ENCODE data around the gene TRMT2A.

TRMT2A gene

GRCh38 chr22:20099099-20099711 is 17.8 kb downstream of the TRMT2A start:
- no peak for DNase-seq

- no peak for DNase-seq
These were observed 20.2 kb downstream of the TRMT2A start for GRCh38 chr22:20096574-20097420.

- no peak for DNase-seq
These were observed 21.5 kb downstream of the TRMT2A start for GRCh38 chr22:20095521-20095920.

DNA sequence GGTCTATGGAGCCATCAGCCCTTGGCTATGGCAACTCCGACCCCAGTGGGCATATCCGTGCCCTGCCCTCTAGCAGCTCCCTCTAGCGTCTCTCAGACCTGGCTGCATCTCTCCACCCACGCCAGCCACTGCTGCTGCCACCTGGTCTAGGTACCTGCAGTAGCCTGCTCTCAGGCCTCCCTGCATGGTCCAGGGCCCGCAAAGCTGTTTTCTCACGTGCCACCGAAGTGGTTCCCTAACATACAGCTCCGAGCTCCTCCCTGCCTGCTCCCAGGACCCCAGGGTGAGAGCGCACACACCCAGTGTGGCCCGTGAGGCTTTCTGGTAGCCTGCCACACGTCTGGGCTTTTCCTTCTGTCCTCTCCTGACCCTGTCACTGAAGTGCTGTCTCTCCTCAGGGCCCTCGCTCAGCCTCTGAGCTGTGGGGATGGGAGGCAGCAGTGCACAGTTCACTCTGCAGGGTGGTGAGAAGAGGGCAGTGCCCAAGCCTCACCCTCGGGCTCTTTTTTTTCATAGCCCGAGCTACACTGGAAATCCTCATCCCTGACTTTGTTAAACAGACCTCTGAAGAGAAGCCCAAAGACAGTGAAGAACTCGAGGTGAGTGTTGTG is 22.7 kb downstream of the TRMT2A start:
- no peak for DNase-seq

DNA sequence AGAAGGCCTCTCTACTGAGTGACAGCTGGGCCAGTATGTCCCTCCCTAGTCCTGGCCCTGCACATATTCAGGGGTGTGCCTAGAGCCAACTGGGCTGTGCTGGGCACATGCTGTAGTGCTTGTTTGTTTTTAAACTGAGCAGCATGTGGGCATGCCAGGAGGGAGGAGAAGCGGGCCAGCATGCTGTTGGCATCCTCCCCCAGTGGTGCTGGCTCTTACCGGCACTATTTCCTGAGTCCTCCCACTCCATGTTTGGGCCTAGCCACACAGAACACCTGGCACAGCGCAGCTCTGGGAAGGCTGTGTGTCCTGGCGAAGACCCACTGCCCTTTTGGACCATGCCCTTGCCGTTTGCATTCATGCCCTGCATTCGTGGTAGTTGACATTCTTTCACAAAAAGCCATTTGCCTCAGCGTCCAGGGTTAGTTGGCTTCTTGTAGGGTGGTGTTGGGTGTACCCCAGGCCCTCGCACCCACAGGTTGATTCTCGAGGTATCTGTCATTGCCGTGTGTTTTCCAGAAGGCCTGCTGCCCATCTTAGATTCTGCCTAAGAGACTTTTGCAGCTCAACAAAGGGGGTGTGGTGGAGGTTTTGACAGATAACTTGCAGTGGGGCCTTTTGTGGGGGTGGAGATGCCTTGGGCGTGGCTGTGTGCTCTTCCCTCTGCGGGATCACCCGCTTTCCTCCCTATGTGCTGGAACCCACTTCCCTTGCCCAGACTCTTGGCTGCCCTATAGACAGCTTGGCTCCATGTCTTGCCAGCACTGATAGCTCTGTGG is 23.4 kb downstream of the TRMT2A start:
- no peak for DNase-seq

GRCh38 chr22:20092477-20092854 is 24.6 kb downstream of the TRMT2A start:
- no peak for DNase-seq

DNA sequence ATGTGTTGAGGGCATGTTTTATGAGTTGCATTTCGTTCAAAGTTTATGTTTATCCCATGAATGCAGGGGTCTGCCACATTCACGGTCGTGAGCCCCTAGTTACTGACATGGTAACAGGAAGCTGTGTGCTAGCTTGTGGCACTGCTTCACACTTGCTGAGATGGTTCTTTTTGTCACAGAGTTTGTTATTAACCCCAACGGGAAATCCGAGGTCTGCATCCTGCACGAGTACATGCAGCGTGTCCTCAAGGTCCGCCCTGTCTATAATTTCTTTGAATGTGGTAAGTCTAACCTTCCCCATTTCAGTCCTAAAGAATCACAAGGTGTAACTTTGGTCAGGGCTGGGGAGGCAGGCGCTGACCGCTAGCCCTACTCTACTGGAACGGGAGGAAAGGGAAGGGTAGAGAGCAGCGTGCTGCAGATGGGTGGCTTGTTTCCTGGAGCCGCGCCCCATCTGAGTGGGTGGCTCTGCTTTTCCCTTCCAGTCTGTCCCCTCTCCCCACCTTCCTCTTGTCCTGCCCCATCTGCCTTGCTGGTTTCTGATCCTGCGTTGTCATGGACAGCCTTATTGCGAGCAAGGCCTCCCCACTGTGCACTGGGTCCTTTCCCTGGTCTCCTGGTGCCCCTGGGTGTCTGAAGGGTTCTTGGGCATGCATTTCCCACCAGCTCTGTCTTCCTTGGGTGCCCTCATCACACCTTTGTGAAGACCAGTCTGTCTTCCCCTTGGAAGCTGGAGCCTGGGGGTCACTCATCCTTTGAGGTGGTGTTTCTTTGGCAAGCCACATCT is 25.1 kb downstream of the TRMT2A start:
- no peak for DNase-seq

DNA sequence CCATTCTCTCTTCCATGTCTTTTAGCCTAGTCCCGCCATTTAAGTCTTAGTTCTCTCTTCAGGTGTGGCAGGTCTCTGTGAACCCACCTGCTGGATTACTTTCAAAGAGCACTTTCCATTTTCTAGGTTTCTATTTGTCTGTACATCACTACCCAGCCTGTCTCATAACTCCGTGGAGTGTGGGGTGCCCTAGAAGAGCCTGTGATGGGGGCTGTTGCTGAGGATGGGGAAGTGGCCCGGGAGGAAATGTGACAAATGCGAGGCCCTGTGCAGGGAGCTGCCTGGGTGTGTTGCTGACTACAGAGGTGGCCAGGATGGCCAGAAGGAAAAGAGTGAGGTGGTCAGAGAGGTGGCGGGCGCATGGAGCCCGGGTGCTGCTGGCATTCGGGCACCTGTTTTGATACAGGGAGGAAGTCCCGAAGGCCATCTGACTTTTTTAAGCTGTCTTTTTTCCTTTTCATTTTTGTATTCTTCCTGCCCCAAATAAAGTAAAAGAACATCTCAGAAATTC is 26.2 kb downstream of the TRMT2A start:
- DNase-seq = no peak

DNA sequence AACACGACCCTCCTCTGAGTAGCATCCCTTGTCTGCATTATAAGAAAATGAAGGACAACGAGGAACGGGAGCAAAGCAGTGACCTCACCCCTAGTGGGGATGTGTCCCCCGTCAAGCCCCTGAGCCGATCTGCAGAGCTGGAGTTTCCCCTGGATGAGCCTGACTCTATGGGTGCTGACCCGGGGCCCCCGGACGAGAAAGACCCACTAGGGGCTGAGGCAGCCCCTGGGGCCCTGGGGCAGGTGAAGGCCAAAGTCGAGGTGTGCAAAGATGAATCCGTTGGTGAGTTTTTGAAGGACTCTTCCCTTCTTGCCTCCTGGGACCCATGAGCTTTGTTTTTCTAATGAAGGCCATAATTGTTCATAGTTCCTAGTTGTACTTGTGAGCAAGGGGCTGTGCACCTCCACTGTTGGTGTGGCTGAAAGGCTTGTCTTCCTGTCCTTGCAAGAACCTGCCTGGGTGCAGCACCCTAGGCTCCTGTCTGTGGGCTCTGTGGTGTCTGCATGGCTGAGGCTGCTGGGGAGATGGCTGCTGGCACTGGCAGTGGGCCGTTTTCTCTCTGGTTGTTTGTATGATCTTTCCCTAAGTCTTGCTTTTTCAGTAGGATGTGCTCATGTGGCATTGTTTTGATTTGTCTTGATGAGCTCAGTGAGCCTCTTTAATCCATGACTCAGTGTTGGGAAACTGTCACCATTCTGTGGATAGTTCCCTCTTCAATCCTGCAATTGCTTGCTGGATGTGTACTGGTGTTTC is 26.9 kb downstream of the TRMT2A start:
- DNase-seq = no peak

- DNase-seq = no peak
These were observed 27.6 kb downstream of the TRMT2A start for GRCh38 chr22:20089226-20089976.

DNA sequence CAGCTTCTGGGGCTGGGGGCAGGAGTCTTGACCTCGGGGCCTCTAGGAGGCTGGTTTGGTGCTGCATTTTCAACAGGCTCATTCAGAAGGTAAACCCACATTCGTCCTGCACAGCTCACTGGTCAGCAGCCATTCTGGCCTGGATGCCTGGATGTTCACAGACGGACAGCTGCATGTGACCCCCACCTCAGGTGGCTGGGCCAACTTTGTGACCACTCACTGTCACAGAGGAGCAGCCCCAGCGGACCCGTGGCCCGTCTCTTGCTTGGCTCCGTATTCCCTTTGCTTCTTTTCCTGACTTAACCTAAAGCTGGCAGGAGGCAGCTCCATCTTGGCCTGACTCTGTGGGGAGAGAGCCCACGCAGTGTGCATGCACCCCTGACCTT is 28.8 kb downstream of the TRMT2A start:
- DNase-seq = no peak

- no peak for DNase-seq
These were observed 29.4 kb downstream of the TRMT2A start for GRCh38 chr22:20087319-20088262.

- no peak for DNase-seq
These were observed 30.3 kb downstream of the TRMT2A start for GRCh38 chr22:20086763-20087162.

- DNase-seq = no peak
These were observed 30.9 kb downstream of the TRMT2A start for GRCh38 chr22:20086101-20086599.

GRCh38 chr22:20085651-20086050 is 31.4 kb downstream of the TRMT2A start:
- no peak for DNase-seq

- no peak for DNase-seq
These were observed 32.2 kb downstream of the TRMT2A start for GRCh38 chr22:20084547-20085413.

DNA sequence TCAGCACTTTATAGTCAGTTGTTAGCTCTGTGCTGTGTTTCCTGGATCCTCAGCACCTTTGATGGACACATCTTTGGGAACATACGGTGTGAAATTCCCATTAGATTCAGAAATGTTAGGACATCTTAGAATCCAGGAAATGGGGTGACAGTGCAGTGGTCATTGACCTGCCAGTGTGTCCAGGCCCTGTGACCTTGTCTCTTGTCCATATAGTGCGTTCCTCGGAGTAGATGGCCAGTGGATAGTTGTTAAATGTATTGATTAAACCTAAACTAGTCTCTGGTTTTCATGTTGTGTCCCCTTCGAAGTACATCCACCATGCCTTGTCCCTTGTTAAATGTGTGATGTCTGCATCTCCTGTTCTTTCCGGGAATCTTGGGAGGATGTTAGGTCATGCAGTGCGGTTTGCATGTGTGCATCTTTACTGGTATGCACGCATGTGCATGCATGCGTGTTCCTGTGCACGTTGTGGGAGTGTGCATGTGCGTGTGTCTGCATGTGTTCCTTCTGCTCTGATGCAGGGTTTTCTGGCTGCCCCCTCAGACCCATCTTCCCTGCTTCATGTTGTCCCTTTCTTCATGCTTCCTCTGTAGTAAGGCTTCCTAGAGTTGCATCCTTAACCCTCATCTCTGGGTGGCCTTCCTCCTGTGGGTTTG is 33.0 kb downstream of the TRMT2A start:
- no peak for DNase-seq
